Activated CD8-positive, alpha-beta T cell treated with anti-CD3 and anti-CD28 coated beads for 36 hours (primary cell): Measurements from ENCODE around the gene CTR9. TPM values are rescaled to one million over a fixed set of nuclear protein-coding genes. Genes with fewer than 3 reads are reported as not detected.

Source experiments
- ATAC-seq: fragments of 200-7000 bp; cut with Tn5 transposase; one replicate; pipeline ENCODE4 v1.10.0; 2021; ENCODE audit warnings: mild to moderate bottlenecking, moderate library complexity
- CTCF ChIA-PET: fragments of 350-600 bp; sonication (Branson Sonifier 250); formaldehyde crosslinking; loops from one replicate; lab custom pipeline; 2021; ENCODE audit warnings: antibody characterized with exemption; lab: Charles Lee
- POLR2A ChIA-PET: fragments of 350-600 bp; sonication (Branson Sonifier 250); formaldehyde crosslinking; loops from one replicate; lab custom pipeline; 2021; ENCODE audit warnings: antibody characterized with exemption; lab: Charles Lee
- DNase-seq: peaks from one replicate; pipeline ENCODE4 v3.0.0-alpha.2; 2020
- H3K27ac Mint-ChIP-seq: one replicate; pipeline ENCODE4 v1.8.0; 2021; ENCODE audit warnings: mild to moderate bottlenecking, mixed read lengths
- H3K27me3 Mint-ChIP-seq: one replicate; pipeline ENCODE4 v1.8.0; 2021; ENCODE audit warnings: mixed read lengths
- H3K36me3 Mint-ChIP-seq: one replicate; pipeline ENCODE4 v1.8.0; 2021; ENCODE audit warnings: low read depth, mixed read lengths
- H3K4me1 Mint-ChIP-seq: one replicate; pipeline ENCODE4 v1.8.0; 2021; ENCODE audit warnings: low read depth, mixed read lengths
- H3K4me3 Mint-ChIP-seq: one replicate; pipeline ENCODE4 v1.8.0; 2021; ENCODE audit warnings: mild to moderate bottlenecking, moderate library complexity, mixed read lengths
- H3K9me3 Mint-ChIP-seq: one replicate; pipeline ENCODE4 v1.8.0; 2021; ENCODE audit warnings: mixed read lengths
- intact Hi-C: fragments of 100-400 bp; cut with micrococcal nuclease; formaldehyde crosslinking; loops from one replicate; pipeline ENCODE4 v1.10.0; 2022
- total RNA-seq, 2 experiments: library from RNA; stranded (reverse); gene quantifications; one replicate each; pipeline ENCODE4 v1.2.3, GENCODE V29; 2021
- TF ChIP-seq, protein P1 (sequence below): fragments of 200-600 bp; IDR thresholded peaks from one replicate; pipeline ENCODE4 v1.8.0; 2022; ENCODE audit warnings: antibody characterized with exemption, mild to moderate bottlenecking

Gene CTR9
- total RNA-seq, 2 experiments from 2014 or later, result 35.9 to 37.1 TPM

GRCh38 chr11:10784232-10785145 lies 33.4 kb downstream of the CTR9 start:
- Mint-ChIP-seq H3K9me3 (no peaks in the 10 kb centered on the region), H3K27ac (no peak overlapping the region), H3K4me1 (no peaks in the 10 kb centered on the region), H3K4me3 (no peak overlapping the region), H3K27me3 (no peaks in the 10 kb centered on the region), H3K36me3 (no peaks in the 10 kb centered on the region)
- no peak for ATAC-seq
- TF ChIP-seq, protein P1, sequence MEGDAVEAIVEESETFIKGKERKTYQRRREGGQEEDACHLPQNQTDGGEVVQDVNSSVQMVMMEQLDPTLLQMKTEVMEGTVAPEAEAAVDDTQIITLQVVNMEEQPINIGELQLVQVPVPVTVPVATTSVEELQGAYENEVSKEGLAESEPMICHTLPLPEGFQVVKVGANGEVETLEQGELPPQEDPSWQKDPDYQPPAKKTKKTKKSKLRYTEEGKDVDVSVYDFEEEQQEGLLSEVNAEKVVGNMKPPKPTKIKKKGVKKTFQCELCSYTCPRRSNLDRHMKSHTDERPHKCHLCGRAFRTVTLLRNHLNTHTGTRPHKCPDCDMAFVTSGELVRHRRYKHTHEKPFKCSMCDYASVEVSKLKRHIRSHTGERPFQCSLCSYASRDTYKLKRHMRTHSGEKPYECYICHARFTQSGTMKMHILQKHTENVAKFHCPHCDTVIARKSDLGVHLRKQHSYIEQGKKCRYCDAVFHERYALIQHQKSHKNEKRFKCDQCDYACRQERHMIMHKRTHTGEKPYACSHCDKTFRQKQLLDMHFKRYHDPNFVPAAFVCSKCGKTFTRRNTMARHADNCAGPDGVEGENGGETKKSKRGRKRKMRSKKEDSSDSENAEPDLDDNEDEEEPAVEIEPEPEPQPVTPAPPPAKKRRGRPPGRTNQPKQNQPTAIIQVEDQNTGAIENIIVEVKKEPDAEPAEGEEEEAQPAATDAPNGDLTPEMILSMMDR, result no peak
- intact Hi-C loops, result no loop called here
- ChIA-PET POLR2A (interaction anchor here (1.2 kb wide), 1 partner anchor 12 kb away, joined by 5 read pairs; no protein-coding TSS in a partner anchor), CTCF (interaction anchor here (1.2 to 2.0 kb wide), 4 partner anchors 8 to 243 kb away, joined by 5 to 9 read pairs (median 8); no protein-coding TSS in a partner anchor)
- DNase-seq, result no peak

DNA sequence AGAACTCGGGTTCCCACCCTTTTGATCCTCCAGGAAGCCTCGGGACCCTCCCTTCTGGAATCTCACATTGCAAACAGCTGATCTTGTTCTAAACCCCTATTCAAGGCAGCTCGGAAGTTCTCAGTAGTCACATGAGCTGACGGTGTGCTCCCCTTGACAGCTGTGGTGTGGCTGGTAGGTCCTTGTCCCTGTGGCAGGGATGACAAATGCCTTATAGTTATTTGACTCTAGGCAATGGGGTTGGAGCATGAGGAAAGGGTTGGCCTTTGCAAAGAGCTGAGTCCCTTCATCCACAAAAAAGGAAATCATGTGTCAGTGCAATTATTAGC lies 34.1 kb downstream of the CTR9 start:
- no peaks in the 10 kb centered on the region for H3K36me3 Mint-ChIP-seq
- H3K4me3 Mint-ChIP-seq, result no peak overlapping the region
- no peak for DNase-seq
- no peaks in the 10 kb centered on the region for H3K27me3 Mint-ChIP-seq
- POLR2A ChIA-PET, result interaction anchor here (1.2 kb wide), 1 partner anchor 11 kb away, joined by 5 read pairs; no protein-coding TSS in a partner anchor
- H3K9me3 Mint-ChIP-seq, result no peaks in the 10 kb centered on the region
- intact Hi-C loops, result no loop called here
- CTCF ChIA-PET, result interaction anchor here (1.2 to 2.0 kb wide), 4 partner anchors 8 to 242 kb away, joined by 5 to 9 read pairs (median 8); no protein-coding TSS in a partner anchor
- no peaks in the 10 kb centered on the region for H3K4me1 Mint-ChIP-seq
- ATAC-seq, result no peak
- no peak overlapping the region for H3K27ac Mint-ChIP-seq
- TF ChIP-seq, protein P1, result no peak

GRCh38 chr11:10786451-10786850 lies 35.4 kb downstream of the CTR9 start:
- TF ChIP-seq, protein P1, result no peak
- intact Hi-C loops, result no loop called here
- no peak for ATAC-seq
- H3K4me1 Mint-ChIP-seq, result no peaks in the 10 kb centered on the region
- no peaks in the 10 kb centered on the region for H3K27me3 Mint-ChIP-seq
- no peak for DNase-seq
- no peak overlapping the region for H3K4me3 Mint-ChIP-seq
- CTCF ChIA-PET, result interaction anchor here (2.3 to 4.9 kb wide), 2 partner anchors 16 to 241 kb away, joined by 6 to 25 read pairs; no protein-coding TSS in a partner anchor
- no peak overlapping the region for H3K27ac Mint-ChIP-seq
- no peaks in the 10 kb centered on the region for H3K36me3 Mint-ChIP-seq
- POLR2A ChIA-PET, result interaction anchor here (1.3 kb wide), 1 partner anchor 235 kb away, joined by 3 read pairs; no protein-coding TSS in a partner anchor
- H3K9me3 Mint-ChIP-seq, result no peaks in the 10 kb centered on the region

DNA sequence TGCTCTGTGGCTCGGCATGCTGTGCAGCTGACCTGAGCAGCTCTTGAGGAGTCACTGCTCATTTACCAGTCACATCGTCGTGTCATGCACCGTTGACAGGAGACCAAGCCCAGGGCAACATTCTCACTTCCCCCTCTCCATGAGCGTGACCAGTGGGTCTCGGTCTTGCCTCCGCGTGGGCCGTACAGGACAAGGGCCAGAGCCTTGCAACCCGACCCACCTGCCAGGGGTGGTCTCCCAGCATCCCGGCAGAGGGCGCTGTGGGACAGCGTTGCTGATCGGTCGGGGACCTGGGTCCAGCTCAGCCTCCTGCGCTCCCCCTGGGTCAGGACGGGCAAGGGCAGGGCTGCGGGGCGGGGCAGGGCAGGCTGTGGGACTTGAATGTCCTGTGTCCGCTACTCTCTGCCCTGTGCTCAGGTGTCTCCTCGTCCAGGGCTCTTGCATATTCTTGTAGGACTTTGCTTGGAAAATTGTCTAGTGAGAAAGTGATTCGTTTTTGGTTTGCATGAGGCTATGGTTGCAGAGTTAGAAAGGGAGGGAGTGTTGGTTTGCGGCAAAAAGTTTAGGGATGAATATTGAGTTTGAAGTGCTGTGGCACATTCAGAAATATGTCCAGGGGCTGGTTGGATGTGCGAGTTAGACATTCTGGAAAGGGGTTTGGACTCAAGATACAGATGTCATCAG lies 41.5 kb downstream of the CTR9 start:
- CTCF ChIA-PET, result interaction anchor here (0.6 to 5.7 kb wide), 69 partner anchors 8 to 995 kb away, joined by 3 to 73 read pairs (median 4); partner anchors contain the start of genes EIF4G2 and ZBED5
- no peaks in the 10 kb centered on the region for H3K9me3 Mint-ChIP-seq
- TF ChIP-seq, protein P1, result peak; percentile 91
- intact Hi-C loops, result loop anchor here (2.0 to 10.0 kb wide), 2 partner anchors 142 to 230 kb away; no protein-coding TSS in a partner anchor
- H3K36me3 Mint-ChIP-seq, result peaks cover 12% of the 10 kb centered on the region
- no peak overlapping the region for H3K27ac Mint-ChIP-seq
- H3K27me3 Mint-ChIP-seq, result peaks cover 8% of the 10 kb centered on the region
- ATAC-seq (peak; percentile 94), DNase-seq (peak; percentile 88)
- POLR2A ChIA-PET, result interaction anchor here (0.9 to 2.6 kb wide), 7 partner anchors 9 to 234 kb away, joined by 3 to 21 read pairs (median 5); partner anchors contain the start of gene EIF4G2
- H3K4me3 Mint-ChIP-seq, result no peak overlapping the region
- H3K4me1 Mint-ChIP-seq, result peaks cover 11% of the 10 kb centered on the region
